T-cell (primary cell): ENCODE measurements around the gene JPH3. TPM values are rescaled to one million over a fixed set of nuclear protein-coding genes. Genes with fewer than 3 reads are reported as not detected.

ENCODE experiments used
- ATAC-seq, 4 experiments: fragments of 200-7000 bp in 3 of 4; fragments of 150-1000 bp in 1 of 4; cut with Tn5 transposase; replicated peaks in 1 of 4; 1 replicate in 3 of 4; 2 replicates in 1 of 4; pipeline ENCODE4 v1.10.0; 2021; ENCODE audit warnings: moderate library complexity in 3 of 4, mild to moderate bottlenecking in 2 of 4, moderate number of reproducible peaks in 1 of 4
- CTCF ChIA-PET, 2 donors: fragments of 300-600 bp; sonication (Branson Sonifier 250); formaldehyde crosslinking; loops; one replicate each; lab custom pipeline; 2022; ENCODE audit warnings: antibody characterized with exemption in 2 of 2; lab: Charles Lee
- POLR2A ChIA-PET, 2 donors: fragments of 300-600 bp; sonication (Branson Sonifier 250); formaldehyde crosslinking; loops; one replicate each; lab custom pipeline; 2022; ENCODE audit warnings: antibody characterized with exemption in 2 of 2; lab: Charles Lee
- DNase-seq, 35 experiments: peaks; one replicate each; pipeline versions ENCODE4 v3.0.0 to v3.0.0-alpha.2; 2013 to 2023
- H3K27ac ChIP-seq: one replicate; pipeline ENCODE4 v1.5.1; 2013; ENCODE audit warnings: low read length
- H3K27me3 ChIP-seq, 2 experiments: replicated peaks in 1 of 2; 1 replicate in 1 of 2; 2 replicates in 1 of 2; pipeline versions ENCODE4 v1.6.1 to v1.7.0; 2013; ENCODE audit warnings: low read length in 1 of 2, mixed read lengths in 1 of 2; ENCODE audit not compliant: control insufficient read depth in 2 of 2, insufficient read depth in 2 of 2; ENCODE audit errors: extremely low read depth in 1 of 2
- H3K36me3 ChIP-seq, 2 donors: 1 replicate in 1 of 2; 2 replicates in 1 of 2; pipeline versions ENCODE4 v1.6.1 to v1.7.0; 2013; ENCODE audit warnings: low read length in 1 of 2; ENCODE audit not compliant: control insufficient read depth in 2 of 2, insufficient read depth in 1 of 2; ENCODE audit errors: extremely low read depth in 1 of 2
- H3K4me1 ChIP-seq, 2 experiments: 1 replicate in 1 of 2; 2 replicates in 1 of 2; pipeline versions ENCODE4 v1.6.1 to v1.7.0; 2013; ENCODE audit warnings: low read length in 2 of 2, mixed read lengths in 1 of 2; ENCODE audit not compliant: insufficient read depth in 2 of 2, control insufficient read depth in 1 of 2; ENCODE audit errors: extremely low read depth in 1 of 2
- H3K4me3 ChIP-seq, 2 donors: 1 replicate in 1 of 2; 2 replicates in 1 of 2; pipeline versions ENCODE4 v1.5.1 to v1.7.0; 2013; ENCODE audit warnings: mild to moderate bottlenecking in 2 of 2, low read length in 1 of 2, moderate library complexity in 1 of 2; ENCODE audit not compliant: control insufficient read depth in 1 of 2; ENCODE audit errors: extremely low read depth in 1 of 2
- H3K9me3 ChIP-seq: 2 replicates; pipeline ENCODE4 v1.7.0; 2013
- H3K27ac Mint-ChIP-seq, 2 donors: one replicate each; pipeline ENCODE4 v1.8.0; 2020 to 2021; ENCODE audit warnings: mild to moderate bottlenecking in 2 of 2, mixed read lengths in 2 of 2
- H3K27me3 Mint-ChIP-seq, 2 donors: one replicate each; pipeline ENCODE4 v1.8.0; 2021 to 2022; ENCODE audit warnings: mixed read lengths in 2 of 2
- H3K36me3 Mint-ChIP-seq: one replicate; pipeline ENCODE4 v1.8.0; 2021; ENCODE audit warnings: mixed read lengths
- H3K4me1 Mint-ChIP-seq, 3 donors: one replicate each; pipeline ENCODE4 v1.8.0; 2020 to 2022; ENCODE audit warnings: mixed read lengths in 3 of 3, mild to moderate bottlenecking in 1 of 3
- H3K4me3 Mint-ChIP-seq, 3 donors: one replicate each; pipeline ENCODE4 v1.8.0; 2020 to 2022; ENCODE audit warnings: mild to moderate bottlenecking in 3 of 3, mixed read lengths in 3 of 3, moderate library complexity in 3 of 3
- H3K9me3 Mint-ChIP-seq, 3 donors: one replicate each; pipeline ENCODE4 v1.8.0; 2020 to 2022; ENCODE audit warnings: mixed read lengths in 3 of 3
- WGBS: methylation state at CpG from one replicate; pipeline ENCODE4 v1.1.5; 2013; ENCODE audit warnings: missing lambda C conversion rate; ENCODE audit not compliant: insufficient coverage; 5-methylcytosine and 5-hydroxymethylcytosine counted together
- total RNA-seq, 35 experiments: library from RNA in 6 of 35; stranded (reverse) in 6 of 35; fragments of 120-200 nt in 1 of 35; gene quantifications; one replicate each; pipeline versions ENCODE4 v1.2.1 to v1.2.4 and lab custom pipeline; 2013 to 2026

Gene JPH3
- total RNA-seq, 5 donors from 2014 or later (not counting 1 experiment from before 2014, with no cell fraction given) = not detected

GRCh38 chr16:87635541-87636049 is 33.3 kb downstream of the JPH3 start:
- Histone ChIP-seq H3K4me3 (peak overlapping the region; percentile 54 to 57), H3K27ac (peak overlapping the region; percentile 55)
- 5% methylated on average over 15 of the region's 23 CpGs for WGBS

GRCh38 chr16:87636050-87636684 is 33.9 kb downstream of the JPH3 start:
- Mint-ChIP-seq H3K4me1 (peaks cover 16 to 20% (median 20%) of the 10 kb centered on the region in 3 donors), H3K27me3 (peaks cover 3 to 16% of the 10 kb centered on the region in 2 donors), H3K4me3 (peak overlapping the region; percentile 81 to 84 (median 83)), H3K36me3 (no peaks in the 10 kb centered on the region), H3K27ac (peak overlapping the region; percentile 81 to 91), H3K9me3 (peaks cover under 1 to 8% (median under 1%) of the 10 kb centered on the region in 3 donors)
- no peaks in the 10 kb centered on the region for H3K36me3 ChIP-seq
- peak overlapping the region; percentile 54 to 57 for H3K4me3 ChIP-seq
- DNase-seq = peak; percentile 58 to 86 (median 75)
- CTCF ChIA-PET = interaction anchor here (0.5 to 2.1 kb wide), 17 partner anchors 83 to 1073 kb away, joined by 3 to 19 read pairs (median 4); partner anchors contain the start of genes C16orf95 (in 1 of the 2), FBXO31 (in 1 of the 2) and KLHDC4 (in 1 of the 2)
- H3K27me3 ChIP-seq = peaks cover 2 to 13% of the 10 kb centered on the region in 2 experiments
- ATAC-seq = peak; percentile 82 to 87 (median 84)
- H3K4me1 ChIP-seq = peaks cover 0 to 25% of the 10 kb centered on the region in 2 experiments
- 5% methylated on average over 26 of the region's 31 CpGs for WGBS
- POLR2A ChIA-PET = interaction anchor here in 1 of 2 donors (0.5 kb wide), 1 partner anchor 241 kb away, joined by 3 read pairs; no protein-coding TSS in a partner anchor
- H3K27ac ChIP-seq = peak overlapping the region; percentile 55
- no peaks in the 10 kb centered on the region for H3K9me3 ChIP-seq

More at GRCh38 chr16:87635541-87636049, 33.3 kb downstream of the JPH3 start:
- Histone ChIP-seq H3K4me1 (peaks cover 0 to 25% of the 10 kb centered on the region in 2 experiments), H3K27me3 (peaks cover 2 to 9% of the 10 kb centered on the region in 2 experiments), H3K9me3 (no peaks in the 10 kb centered on the region), H3K36me3 (no peaks in the 10 kb centered on the region)
- ChIA-PET POLR2A (no interaction called here), CTCF (interaction anchor here (0.5 to 2.1 kb wide), 13 partner anchors 83 to 433 kb away, joined by 3 to 19 read pairs (median 4); partner anchors contain the start of genes C16orf95 (in 1 of the 2), FBXO31 (in 1 of the 2) and KLHDC4 (in 1 of the 2))
- H3K27ac Mint-ChIP-seq = peak overlapping the region; percentile 81 to 91
- peaks cover 6 to 13% of the 10 kb centered on the region in 2 donors for H3K27me3 Mint-ChIP-seq
- DNase-seq = peak; percentile 44 to 79 (median 66)
- H3K4me3 Mint-ChIP-seq = peak overlapping the region; percentile 81 to 84 (median 83)
- H3K36me3 Mint-ChIP-seq = no peaks in the 10 kb centered on the region
- H3K9me3 Mint-ChIP-seq = peaks cover 4 to 14% (median 5%) of the 10 kb centered on the region in 3 donors
- H3K4me1 Mint-ChIP-seq = peaks cover 16 to 20% (median 20%) of the 10 kb centered on the region in 3 donors
- peak; percentile 75 to 78 (median 76) for ATAC-seq

- Histone ChIP-seq H3K27me3 (peaks cover 0 to 19% of the 10 kb centered on the region in 2 experiments), H3K9me3 (no peaks in the 10 kb centered on the region), H3K4me1 (peaks cover 0 to 25% of the 10 kb centered on the region in 2 experiments), H3K36me3 (no peaks in the 10 kb centered on the region), H3K27ac (peak overlapping the region; percentile 55), H3K4me3 (no peak overlapping the region)
- DNase-seq (peak in 1 of 35 experiments; percentile 7), ATAC-seq (no peak)
- no peaks in the 10 kb centered on the region for H3K36me3 Mint-ChIP-seq
- peak overlapping the region; percentile 81 to 91 for H3K27ac Mint-ChIP-seq
- peaks cover 16 to 20% (median 20%) of the 10 kb centered on the region in 3 donors for H3K4me1 Mint-ChIP-seq
- ChIA-PET CTCF (interaction anchor here (0.6 to 2.1 kb wide), 11 partner anchors 90 to 1074 kb away, joined by 3 to 19 read pairs (median 4); partner anchors contain the start of genes C16orf95 (in 1 of the 2), FBXO31 (in 1 of the 2) and KLHDC4 (in 1 of the 2)), POLR2A (interaction anchor here in 1 of 2 donors (0.5 kb wide), 1 partner anchor 241 kb away, joined by 3 read pairs; no protein-coding TSS in a partner anchor)
- peaks cover 0 to 3% (median 0%) of the 10 kb centered on the region in 3 donors for H3K9me3 Mint-ChIP-seq
- peak overlapping the region in 1 of 3 donors; percentile 84 for H3K4me3 Mint-ChIP-seq
- WGBS = 87% methylated on average over 20 of the region's 22 CpGs
- peaks cover 3 to 13% of the 10 kb centered on the region in 2 donors for H3K27me3 Mint-ChIP-seq
Measured at GRCh38 chr16:87636741-87637140, 34.4 kb downstream of the JPH3 start.

GRCh38 chr16:87637357-87637756 is 35.0 kb downstream of the JPH3 start:
- Histone ChIP-seq H3K36me3 (no peaks in the 10 kb centered on the region), H3K4me1 (peaks cover 0 to 25% of the 10 kb centered on the region in 2 experiments), H3K9me3 (no peaks in the 10 kb centered on the region), H3K27me3 (peaks cover 0 to 15% of the 10 kb centered on the region in 2 experiments), H3K4me3 (no peak overlapping the region), H3K27ac (no peak overlapping the region)
- DNase-seq = no peak
- H3K4me3 Mint-ChIP-seq = peak overlapping the region in 1 of 3 donors; percentile 84
- peaks cover under 1 to 9% of the 10 kb centered on the region in 2 donors for H3K27me3 Mint-ChIP-seq
- ChIA-PET POLR2A (no interaction called here), CTCF (no interaction called here)
- ATAC-seq = no peak
- H3K36me3 Mint-ChIP-seq = no peaks in the 10 kb centered on the region
- peak overlapping the region in 1 of 2 donors; percentile 48 for H3K27ac Mint-ChIP-seq
- peaks cover 16 to 20% (median 20%) of the 10 kb centered on the region in 3 donors for H3K4me1 Mint-ChIP-seq
- WGBS = 95% methylated on average over 13 of the region's 13 CpGs
- H3K9me3 Mint-ChIP-seq = no peaks in the 10 kb centered on the region

GRCh38 chr16:87638736-87639135 is 36.4 kb downstream of the JPH3 start:
- 74% methylated on average over 10 of the region's 10 CpGs for WGBS
- POLR2A ChIA-PET = no interaction called here
- Histone ChIP-seq H3K4me1 (peaks cover 0 to 25% of the 10 kb centered on the region in 2 experiments), H3K4me3 (no peak overlapping the region), H3K36me3 (no peaks in the 10 kb centered on the region), H3K9me3 (no peaks in the 10 kb centered on the region), H3K27me3 (peaks cover 0 to 11% of the 10 kb centered on the region in 2 experiments), H3K27ac (no peak overlapping the region)
- CTCF ChIA-PET = no interaction called here
- no peaks in the 10 kb centered on the region for H3K9me3 Mint-ChIP-seq
- no peak overlapping the region for H3K4me3 Mint-ChIP-seq
- ATAC-seq (no peak), DNase-seq (no peak)
- H3K27ac Mint-ChIP-seq = no peak overlapping the region
- no peaks in the 10 kb centered on the region for H3K36me3 Mint-ChIP-seq
- peaks cover 0 to 7% of the 10 kb centered on the region in 2 donors for H3K27me3 Mint-ChIP-seq
- H3K4me1 Mint-ChIP-seq = peaks cover 16 to 20% (median 20%) of the 10 kb centered on the region in 3 donors

- 81% methylated on average over 7 of the region's 11 CpGs for WGBS
- Mint-ChIP-seq H3K4me1 (peaks cover 0 to 2% (median 0%) of the 10 kb centered on the region in 3 donors), H3K27me3 (peaks cover 0 to 15% of the 10 kb centered on the region in 2 donors), H3K9me3 (no peaks in the 10 kb centered on the region), H3K27ac (no peak overlapping the region), H3K4me3 (no peak overlapping the region), H3K36me3 (no peaks in the 10 kb centered on the region)
- ChIA-PET POLR2A (no interaction called here), CTCF (no interaction called here)
- no peaks in the 10 kb centered on the region for H3K9me3 ChIP-seq
- no peak overlapping the region for H3K4me3 ChIP-seq
- DNase-seq = no peak
- no peak overlapping the region for H3K27ac ChIP-seq
- H3K27me3 ChIP-seq = peaks cover 0 to 19% of the 10 kb centered on the region in 2 experiments
- no peak for ATAC-seq
- H3K36me3 ChIP-seq = no peaks in the 10 kb centered on the region
- peaks cover 0 to 2% of the 10 kb centered on the region in 2 experiments for H3K4me1 ChIP-seq
Measured at GRCh38 chr16:87641721-87642120, 39.4 kb downstream of the JPH3 start.
